WTC11 (cell line): Measurements from ENCODE around the gene GALE. TPM values are rescaled to one million over a fixed set of nuclear protein-coding genes. Genes with fewer than 3 reads are reported as not detected.

ENCODE experiments used
- ATAC-seq: fragments of 200-7000 bp; cut with Tn5 transposase; 2 replicates; pipeline ENCODE4 v1.10.0; 2021; ENCODE audit warnings: mild to moderate bottlenecking, moderate library complexity
- CTCF ChIA-PET: fragments of 300-600 bp; sonication (Branson Sonifier 250); formaldehyde crosslinking; loops from one replicate; lab custom pipeline; 2021; ENCODE audit warnings: antibody characterized with exemption; lab: Charles Lee
- POLR2A ChIA-PET: fragments of 350-600 bp; sonication (Branson Sonifier 250); formaldehyde crosslinking; loops from one replicate; lab custom pipeline; 2021; ENCODE audit warnings: antibody characterized with exemption; lab: Charles Lee
- DNase-seq: peaks from one replicate; pipeline ENCODE4 v3.0.0; 2021; ENCODE audit warnings: low spot score
- H3K27ac Mint-ChIP-seq: 2 replicates; pipeline ENCODE4 v1.8.0; 2021; ENCODE audit warnings: mixed read lengths
- H3K27me3 Mint-ChIP-seq: 2 replicates; pipeline ENCODE4 v1.8.0; 2021; ENCODE audit warnings: low read depth, mild to moderate bottlenecking, moderate library complexity, mixed read lengths
- H3K36me3 Mint-ChIP-seq: 2 replicates; pipeline ENCODE4 v1.8.0; 2021; ENCODE audit warnings: mixed read lengths
- H3K4me1 Mint-ChIP-seq: 2 replicates; pipeline ENCODE4 v1.8.0; 2022; ENCODE audit warnings: mixed read lengths
- H3K4me3 Mint-ChIP-seq: 2 replicates; pipeline ENCODE4 v1.8.0; 2021; ENCODE audit warnings: mild to moderate bottlenecking, moderate library complexity, mixed read lengths
- H3K9me3 Mint-ChIP-seq: 2 replicates; pipeline ENCODE4 v1.8.0; 2021; ENCODE audit warnings: mixed read lengths
- AFF4 ChIP-seq: sonication (generic); formaldehyde crosslinking; IDR thresholded peaks from 2 replicates; pipeline ENCODE4 v1.8.1; 2023; ENCODE audit warnings: mild to moderate bottlenecking, missing genetic modification reagents, borderline replicate concordance
- CREM ChIP-seq: sonication (generic); formaldehyde crosslinking; IDR thresholded peaks from 2 replicates; pipeline ENCODE4 v1.8.1; 2022; ENCODE audit warnings: mild to moderate bottlenecking, missing genetic modification reagents, moderate library complexity
- E2F1 ChIP-seq: sonication (generic); formaldehyde crosslinking; IDR thresholded peaks from 2 replicates; pipeline ENCODE4 v1.8.0; 2022; ENCODE audit warnings: mild to moderate bottlenecking, missing genetic modification reagents
- ERG ChIP-seq: fragments of 250-450 bp; sonication (Bioruptor Pico); IDR thresholded peaks from 2 replicates; pipeline ENCODE4 v1.8.0; 2021; ENCODE audit warnings: mild to moderate bottlenecking
- FOXP1 ChIP-seq: sonication (generic); formaldehyde crosslinking; IDR thresholded peaks from 2 replicates; pipeline ENCODE4 v1.8.0; 2022; ENCODE audit warnings: missing genetic modification reagents, mild to moderate bottlenecking, moderate library complexity, borderline replicate concordance
- GRHL2 ChIP-seq: fragments of 250-450 bp; sonication (Bioruptor Pico); IDR thresholded peaks from 2 replicates; pipeline ENCODE4 v1.8.0; 2022; ENCODE audit warnings: mild to moderate bottlenecking, moderate library complexity; ENCODE audit not compliant: insufficient replicate concordance, severe bottlenecking
- HMGA2 ChIP-seq: fragments of 250-450 bp; sonication (Bioruptor Pico); IDR thresholded peaks from 2 replicates; pipeline ENCODE4 v1.4.0; 2021; ENCODE audit warnings: mild to moderate bottlenecking, moderate library complexity
- JAZF1 ChIP-seq: fragments of 250-450 bp; sonication (Bioruptor Pico); IDR thresholded peaks from 2 replicates; pipeline ENCODE4 v1.9.0; 2021; ENCODE audit warnings: moderate library complexity, mild to moderate bottlenecking, inconsistent platforms
- JUN ChIP-seq: sonication (generic); formaldehyde crosslinking; IDR thresholded peaks from 2 replicates; pipeline ENCODE4 v1.8.0; 2023; ENCODE audit warnings: mild to moderate bottlenecking, missing genetic modification reagents
- MXD4 ChIP-seq: fragments of 250-450 bp; sonication (Bioruptor Pico); IDR thresholded peaks from 2 replicates; pipeline ENCODE4 v1.8.0; 2021; ENCODE audit warnings: mild to moderate bottlenecking, moderate library complexity, borderline replicate concordance
- NR1H2 ChIP-seq: sonication (generic); formaldehyde crosslinking; IDR thresholded peaks from 2 replicates; pipeline ENCODE4 v1.9.0; 2021; ENCODE audit warnings: mild to moderate bottlenecking, moderate library complexity, missing genetic modification reagents
- PREB ChIP-seq: sonication (generic); formaldehyde crosslinking; IDR thresholded peaks from 2 replicates; pipeline ENCODE4 v1.8.1; 2022; ENCODE audit warnings: mild to moderate bottlenecking, missing genetic modification reagents, moderate library complexity, borderline replicate concordance
- PRRX2 ChIP-seq: fragments of 250-450 bp; sonication (Bioruptor Pico); IDR thresholded peaks from 2 replicates; pipeline ENCODE4 v1.8.0; 2021; ENCODE audit warnings: mild to moderate bottlenecking
- SOX15 ChIP-seq: fragments of 250-450 bp; sonication (Bioruptor Pico); IDR thresholded peaks from 2 replicates; pipeline ENCODE4 v1.9.0; 2021; ENCODE audit warnings: mild to moderate bottlenecking
- TP53 ChIP-seq: sonication (generic); formaldehyde crosslinking; IDR thresholded peaks from 2 replicates; pipeline ENCODE4 v1.8.1; 2023; ENCODE audit warnings: mild to moderate bottlenecking, missing genetic modification reagents
- USF1 ChIP-seq: sonication (generic); formaldehyde crosslinking; IDR thresholded peaks from 2 replicates; pipeline ENCODE4 v1.8.0; 2022; ENCODE audit warnings: mild to moderate bottlenecking, missing genetic modification reagents
- ZNF121 ChIP-seq: sonication (generic); formaldehyde crosslinking; IDR thresholded peaks from 2 replicates; pipeline ENCODE4 v1.8.0; 2023; ENCODE audit warnings: missing genetic modification reagents
- ZNF232 ChIP-seq: sonication (generic); formaldehyde crosslinking; IDR thresholded peaks from 2 replicates; pipeline ENCODE4 v1.8.0; 2022; ENCODE audit warnings: mild to moderate bottlenecking, missing genetic modification reagents
- ZNF423 ChIP-seq: fragments of 250-450 bp; sonication (Bioruptor Pico); IDR thresholded peaks from 2 replicates; pipeline ENCODE4 v2.1.2; 2022; ENCODE audit warnings: mild to moderate bottlenecking, moderate library complexity
- ZNF671 ChIP-seq: fragments of 250-450 bp; sonication (Bioruptor Pico); IDR thresholded peaks from 2 replicates; pipeline ENCODE4 v1.8.0; 2021; ENCODE audit warnings: mild to moderate bottlenecking
- total RNA-seq: library from RNA; stranded (reverse); gene quantifications from 3 replicates; pipeline ENCODE4 v1.2.3, GENCODE V29; 2021

GALE gene
- total RNA-seq, 1 experiment from 2014 or later, result 30.3 TPM

- no peaks in the 10 kb centered on the region for H3K27me3 Mint-ChIP-seq
- H3K9me3 Mint-ChIP-seq, result no peaks in the 10 kb centered on the region
- peak overlapping the region; percentile 97 for H3K4me3 Mint-ChIP-seq
- ChIA-PET CTCF (interaction anchor here (0.6 to 8.1 kb wide), 7 partner anchors 15 to 359 kb away, joined by 3 to 105 read pairs (median 7); no protein-coding TSS in a partner anchor), POLR2A (interaction anchor here (0.6 to 1.0 kb wide), 4 partner anchors 15 to 131 kb away, joined by 3 to 6 read pairs (median 4); partner anchors contain the start of gene GALE)
- ATAC-seq (no peak), DNase-seq (no peak)
- TF ChIP-seq SOX15 (CRISPR knock-in tag) (no peak), MXD4 (no peak), TP53 (CRISPR knock-in tag) (no peak), PREB (CRISPR knock-in tag) (no peak), JAZF1 (CRISPR knock-in tag) (no peak), JUN (CRISPR knock-in tag) (no peak), ERG (no peak), ZNF423 (CRISPR knock-in tag) (no peak), ZNF121 (CRISPR knock-in tag) (no peak), HMGA2 (no peak), ZNF671 (CRISPR knock-in tag) (no peak), PRRX2 (no peak), CREM (CRISPR knock-in tag) (no peak), FOXP1 (no peak), NR1H2 (no peak), USF1 (CRISPR knock-in tag) (no peak), ZNF232 (CRISPR knock-in tag) (no peak), GRHL2 (no peak), E2F1 (no peak), AFF4 (CRISPR knock-in tag) (no peak)
- H3K4me1 Mint-ChIP-seq, result peaks cover 8% of the 10 kb centered on the region
- H3K27ac Mint-ChIP-seq, result peak overlapping the region; percentile 19
- H3K36me3 Mint-ChIP-seq, result no peaks in the 10 kb centered on the region
These were observed 25.4 kb upstream of the GALE start for GRCh38 chr1:23825762-23826522.
